ENCODE results near the gene CTNNAL1.

Gene CTNNAL1

GRCh38 chr9:108980893-108981292, 32.4 kb downstream of the CTNNAL1 start:
- H2AFZ ChIP-seq (ENCODE audit: low read length): no peak overlapping the region
- H3K9me3 ChIP-seq (ENCODE audit: low read length): no peaks in the 10 kb centered on the region
- TF ChIP-seq CTCF (IDR thresholded peaks at IDR 0.05; ENCODE audit: low read length) (no peak), EZH2 (IDR thresholded peaks at IDR 0.05; ENCODE audit: borderline replicate concordance, low read length) (no peak)
- no peaks in the 10 kb centered on the region for H4K20me1 ChIP-seq (ENCODE audit: insufficient read depth, low read length)
- no peak overlapping the region for H3K9ac ChIP-seq (ENCODE audit: low read length)
- H3F3A ChIP-seq (ENCODE audit: insufficient read depth, low read length): no peaks in the 10 kb centered on the region; the same call in 1 of the 2 replicates
- H3K27ac ChIP-seq (ENCODE audit: low read depth, low read length, poor library complexity, severe bottlenecking): no peak overlapping the region
- no peaks in the 10 kb centered on the region for H3K4me1 ChIP-seq (ENCODE audit: insufficient read depth, low read length, severe bottlenecking)
- H3K36me3 ChIP-seq (ENCODE audit: insufficient read depth, low read length): peaks cover 31% of the 10 kb centered on the region; the same call in 1 of the 2 replicates
- H3K4me2 ChIP-seq (ENCODE audit: low read length): no peak overlapping the region
- no peaks in the 10 kb centered on the region for H3K27me3 ChIP-seq (ENCODE audit: insufficient read depth, low read length)
- no peaks in the 10 kb centered on the region for H3K9me2 ChIP-seq (ENCODE audit: low read depth, low read length)
- H3K4me3 ChIP-seq (ENCODE audit: low read depth, low read length, poor library complexity, severe bottlenecking): no peak overlapping the region
- no peaks in the 10 kb centered on the region for H3K79me2 ChIP-seq (ENCODE audit: insufficient read depth, low read length)

GRCh38 chr9:108978205-108978604, 35.1 kb downstream of the CTNNAL1 start:
- Histone ChIP-seq H3K36me3 (ENCODE audit: insufficient read depth, low read length) (peaks cover 29% of the 10 kb centered on the region; the same call in 1 of the 2 replicates), H3K9ac (ENCODE audit: low read length) (no peak overlapping the region), H3K9me2 (ENCODE audit: low read depth, low read length) (no peaks in the 10 kb centered on the region), H3K4me3 (ENCODE audit: low read depth, low read length, poor library complexity, severe bottlenecking) (no peak overlapping the region), H3K27me3 (ENCODE audit: insufficient read depth, low read length) (no peaks in the 10 kb centered on the region), H3F3A (ENCODE audit: insufficient read depth, low read length) (no peaks in the 10 kb centered on the region), H3K79me2 (ENCODE audit: insufficient read depth, low read length) (no peaks in the 10 kb centered on the region), H3K4me2 (ENCODE audit: low read length) (no peak overlapping the region), H4K20me1 (ENCODE audit: insufficient read depth, low read length) (no peaks in the 10 kb centered on the region), H2AFZ (ENCODE audit: low read length) (no peak overlapping the region), H3K4me1 (ENCODE audit: insufficient read depth, low read length, severe bottlenecking) (no peaks in the 10 kb centered on the region), H3K9me3 (ENCODE audit: low read length) (no peaks in the 10 kb centered on the region), H3K27ac (ENCODE audit: low read depth, low read length, poor library complexity, severe bottlenecking) (no peak overlapping the region)
- TF ChIP-seq EZH2 (IDR thresholded peaks at IDR 0.05; ENCODE audit: borderline replicate concordance, low read length) (no peak), CTCF (IDR thresholded peaks at IDR 0.05; ENCODE audit: low read length) (no peak)

GRCh38 chr9:108973895-108974294, 39.4 kb downstream of the CTNNAL1 start:
- H3K4me2 ChIP-seq (ENCODE audit: low read length): no peak overlapping the region
- H3K36me3 ChIP-seq (ENCODE audit: insufficient read depth, low read length): peaks cover 30% of the 10 kb centered on the region

More at GRCh38 chr9:108973895-108974294, 39.4 kb downstream of the CTNNAL1 start:
- H3K9ac ChIP-seq (ENCODE audit: low read length): no peak overlapping the region
- H3K27ac ChIP-seq (ENCODE audit: low read depth, low read length, poor library complexity, severe bottlenecking): no peak overlapping the region
- TF ChIP-seq CTCF (IDR thresholded peaks at IDR 0.05; ENCODE audit: low read length): no peak
- TF ChIP-seq EZH2 (IDR thresholded peaks at IDR 0.05; ENCODE audit: borderline replicate concordance, low read length): no peak
- H3K4me1 ChIP-seq (ENCODE audit: insufficient read depth, low read length, severe bottlenecking): no peaks in the 10 kb centered on the region
- H4K20me1 ChIP-seq (ENCODE audit: insufficient read depth, low read length): no peaks in the 10 kb centered on the region
- no peaks in the 10 kb centered on the region for H3F3A ChIP-seq (ENCODE audit: insufficient read depth, low read length)
- no peaks in the 10 kb centered on the region for H3K9me3 ChIP-seq (ENCODE audit: low read length)
- no peaks in the 10 kb centered on the region for H3K9me2 ChIP-seq (ENCODE audit: low read depth, low read length)
- no peak overlapping the region for H3K4me3 ChIP-seq (ENCODE audit: low read depth, low read length, poor library complexity, severe bottlenecking)
- no peak overlapping the region for H2AFZ ChIP-seq (ENCODE audit: low read length)
- H3K79me2 ChIP-seq (ENCODE audit: insufficient read depth, low read length): no peaks in the 10 kb centered on the region
- no peaks in the 10 kb centered on the region for H3K27me3 ChIP-seq (ENCODE audit: insufficient read depth, low read length)

Measured in OCI-LY1 (cell line).